C1 segment of cervical spinal cord (tissue), 14 donors: ENCODE data around the gene FREM1.

ENCODE experiments used
- DNase-seq, 14 donors: peaks; one replicate each; lab custom pipeline; 2025; lab: John Stamatoyannopoulos, UW

Gene FREM1

DNA sequence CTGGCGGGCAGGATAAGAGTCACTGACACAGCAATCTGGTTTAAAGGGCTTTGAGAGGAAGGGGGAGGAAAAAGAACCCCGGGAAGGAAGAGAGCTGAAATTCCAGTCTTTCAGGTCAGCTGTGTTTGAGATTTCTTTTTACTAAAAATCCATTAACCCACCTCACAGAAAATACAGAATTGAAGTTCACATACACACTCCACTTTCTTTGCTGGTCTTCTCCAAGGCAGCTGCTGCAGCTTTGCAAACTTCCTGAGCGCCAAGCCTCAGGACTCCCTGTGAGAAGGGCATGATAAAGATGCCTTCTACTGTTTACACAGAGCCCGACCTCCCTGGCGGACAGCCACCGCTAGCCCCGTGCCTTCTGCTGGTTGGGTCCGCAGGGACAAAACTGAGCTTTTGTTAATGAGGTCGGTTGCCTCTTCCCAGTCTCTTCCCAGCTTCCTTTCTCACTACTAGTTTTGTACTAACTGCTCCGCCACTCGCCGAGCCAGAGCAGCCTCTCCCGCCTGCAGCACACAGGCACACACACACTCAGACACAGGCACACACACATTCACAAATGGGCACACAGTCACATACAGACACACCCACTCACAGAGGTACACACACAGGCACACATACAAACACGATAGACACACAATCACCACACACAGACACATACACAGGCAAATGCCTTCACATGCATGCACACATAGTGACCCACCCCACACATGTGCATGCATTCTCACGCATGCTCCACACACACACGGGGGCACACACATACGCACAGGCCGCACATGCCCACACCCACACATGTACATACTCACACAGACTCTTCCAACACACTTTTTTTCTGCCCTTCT, at the start of gene FREM1:
TSS of gene FREM1 (minus strand) at position 468 of the 845 bp plus-strand sequence. CDS start 41,451 bp downstream, outside the sequence.
- peak in 9 of 14 donors; percentile 5 to 86 (median 24) for DNase-seq

DNA sequence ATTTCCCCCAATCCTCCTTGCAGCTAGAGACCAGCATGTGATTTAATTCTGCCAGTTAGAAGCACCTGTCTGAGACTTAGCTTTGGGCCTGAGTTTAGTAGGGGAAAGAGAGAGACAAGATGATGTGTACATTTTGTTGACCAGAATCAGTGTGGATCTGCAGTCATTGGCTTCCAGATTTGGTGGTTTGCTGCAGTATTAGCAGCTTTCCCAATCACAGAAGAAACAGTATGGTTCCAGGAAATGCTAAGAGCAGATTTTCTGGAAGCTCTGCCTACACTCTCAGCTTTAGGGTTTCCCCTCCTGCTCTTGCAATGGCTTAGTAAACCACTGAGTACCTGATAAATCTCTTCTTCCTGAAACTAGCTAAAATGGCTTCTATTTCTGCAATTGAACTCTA, 48.8 kb upstream of the FREM1 start:
- no peak for DNase-seq

DNA sequence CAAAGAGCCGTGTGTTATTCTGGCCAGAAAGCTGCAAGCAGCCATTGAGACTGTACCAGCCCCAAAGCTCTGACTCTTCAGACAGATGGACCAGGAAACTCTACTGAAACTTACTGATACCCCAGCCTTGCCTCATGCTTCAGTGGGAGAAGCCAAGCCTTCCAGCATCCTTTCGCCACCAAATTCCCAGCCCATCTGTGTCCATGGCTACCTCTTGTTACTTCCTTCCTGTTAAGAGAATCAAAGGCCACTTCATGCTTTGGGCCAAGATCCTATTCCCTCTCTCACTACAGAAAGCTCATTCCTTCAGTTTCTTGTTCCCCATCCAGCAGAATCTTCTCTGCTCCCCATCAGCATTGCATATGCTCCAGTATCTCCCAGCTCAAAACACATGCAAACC, 46.9 kb upstream of the FREM1 start:
- DNase-seq: no peak

DNA sequence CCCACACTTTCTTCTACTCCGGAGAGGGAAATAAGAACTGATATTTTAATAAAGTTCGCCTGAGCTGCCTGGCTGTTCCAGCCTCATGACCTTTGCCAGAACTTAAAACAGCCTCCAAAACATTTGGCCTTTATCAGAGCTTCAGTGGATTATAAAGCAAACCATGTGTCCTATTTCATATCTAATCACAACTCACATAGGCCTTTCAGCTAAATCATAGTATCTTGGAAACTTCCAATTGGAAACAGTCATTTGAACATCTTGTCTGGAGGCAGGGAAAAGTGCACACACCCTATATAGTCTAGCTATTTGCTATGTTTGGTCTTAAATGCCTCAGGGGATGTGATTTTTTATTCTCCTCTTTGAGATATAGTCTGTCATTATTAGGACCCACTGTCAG, 46.0 kb upstream of the FREM1 start:
- DNase-seq: no peak

- no peak for DNase-seq
These were observed 35.1 kb upstream of the FREM1 start for GRCh38 chr9:14945351-14945750.

DNA sequence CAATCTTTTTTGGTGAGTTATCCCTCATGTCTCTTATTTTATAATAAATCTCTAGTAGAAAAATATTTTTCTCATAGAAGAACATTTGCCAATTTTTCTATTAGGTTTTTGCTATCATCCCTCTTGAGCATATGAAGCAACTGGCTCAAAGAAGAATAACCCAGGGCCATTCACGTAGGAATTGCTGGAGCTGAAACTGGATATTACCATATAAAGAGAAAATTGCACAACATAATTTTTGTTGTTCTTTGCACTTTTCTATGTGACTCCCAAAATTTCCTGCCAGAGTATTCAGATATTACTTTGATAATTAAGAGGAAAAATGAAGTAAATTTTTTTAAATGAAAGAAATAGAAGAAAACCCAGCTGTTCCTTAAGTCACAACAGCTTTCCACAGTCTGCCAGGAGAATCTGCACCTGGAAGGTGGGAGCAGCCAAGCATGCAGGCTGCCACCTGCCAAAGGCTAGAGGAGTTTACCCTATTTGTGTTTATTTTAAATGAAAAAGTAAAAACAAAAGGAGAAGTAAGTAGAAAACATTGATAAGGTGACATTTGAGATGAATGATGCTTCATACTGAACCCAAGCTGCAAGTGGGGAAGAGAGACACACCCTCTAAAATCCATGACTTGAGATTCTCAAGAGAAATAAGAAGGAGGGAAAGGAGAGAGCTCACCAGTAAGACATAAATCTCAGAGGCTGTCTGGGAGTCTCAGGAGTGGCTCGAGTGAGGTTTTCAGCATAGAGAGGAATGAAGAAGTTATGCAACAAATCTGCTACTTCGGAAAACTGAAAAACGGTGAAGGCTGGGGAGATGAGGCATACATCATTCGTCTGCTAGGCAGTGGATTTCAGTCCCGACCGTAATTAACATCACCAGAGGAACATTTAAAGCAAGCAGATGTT, 31.5 kb upstream of the FREM1 start:
- DNase-seq: no peak

DNA sequence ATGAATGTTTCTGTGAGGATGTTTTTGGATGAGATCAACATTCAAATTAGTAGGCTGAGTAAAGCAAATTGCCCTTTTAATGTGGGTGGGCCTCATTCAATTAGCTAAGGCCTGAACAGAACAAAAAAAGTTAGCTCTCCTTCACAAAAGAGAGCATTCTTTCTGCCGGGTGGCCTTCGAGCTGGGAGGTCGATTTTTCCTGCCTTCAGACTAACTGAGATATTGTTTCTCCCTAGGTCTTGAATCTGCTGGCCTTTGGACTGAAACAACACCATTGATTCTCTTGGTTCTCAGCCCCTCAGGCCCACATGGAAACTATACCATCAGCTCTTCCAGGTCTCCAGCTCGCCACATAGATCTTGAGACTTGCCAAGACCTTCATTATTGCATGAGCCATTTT, 29.1 kb upstream of the FREM1 start:
- DNase-seq: no peak

- DNase-seq: no peak
These were observed 27.0 kb upstream of the FREM1 start for GRCh38 chr9:14937216-14937615.

DNA sequence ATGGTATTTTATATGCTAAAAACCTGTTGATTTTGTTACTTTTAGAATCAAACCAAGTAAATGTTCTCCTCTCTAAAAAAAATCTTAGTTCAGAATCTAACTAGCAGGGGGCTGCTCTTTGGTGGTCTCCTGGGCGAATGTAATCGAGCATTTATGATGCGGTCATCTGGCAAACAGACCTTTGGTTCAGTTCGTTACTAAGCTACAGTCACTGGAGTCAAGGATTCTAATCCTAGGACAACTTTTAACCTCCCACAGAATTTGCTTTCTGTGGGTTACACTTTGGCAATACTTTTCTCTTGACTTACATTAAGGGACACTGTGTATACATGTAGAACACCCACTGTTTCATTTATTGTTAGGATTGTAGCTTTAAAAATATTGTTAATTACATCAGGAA, 26.3 kb upstream of the FREM1 start:
- DNase-seq: no peak

GRCh38 chr9:14935964-14936363, 25.7 kb upstream of the FREM1 start:
- no peak for DNase-seq

- peak in 1 of 14 donors; percentile 80 for DNase-seq
These were observed 25.0 kb upstream of the FREM1 start for GRCh38 chr9:14935106-14935751.

DNA sequence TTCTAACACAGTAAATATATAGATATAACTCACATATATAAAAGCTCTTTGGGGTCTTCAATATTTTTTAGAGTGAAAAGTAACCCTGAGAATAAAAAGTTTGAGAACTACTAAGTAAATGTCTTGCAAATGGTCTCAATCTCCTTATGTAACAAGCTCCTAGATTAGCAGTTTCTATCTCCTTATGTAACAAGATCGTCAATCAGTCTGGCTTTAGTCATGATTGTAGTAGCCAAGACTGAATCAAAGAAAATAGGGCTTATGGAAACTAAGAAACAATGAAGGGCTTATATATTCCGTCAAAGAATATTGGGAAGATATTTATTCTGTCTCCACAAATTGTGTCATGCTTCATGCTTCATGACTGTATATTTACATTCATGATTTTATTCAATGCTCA, 22.4 kb upstream of the FREM1 start:
- no peak for DNase-seq

- no peak for DNase-seq
These were observed 22.0 kb upstream of the FREM1 start for GRCh38 chr9:14932231-14932630.

- DNase-seq: no peak
These were observed 16.9 kb upstream of the FREM1 start for GRCh38 chr9:14926941-14927624.

- no peak for DNase-seq
These were observed 14.3 kb upstream of the FREM1 start for GRCh38 chr9:14924230-14925219.

GRCh38 chr9:14923701-14924100, 13.5 kb upstream of the FREM1 start:
- no peak for DNase-seq

- peak in 1 of 14 donors; percentile 7 for DNase-seq
These were observed 10.6 kb upstream of the FREM1 start for GRCh38 chr9:14920805-14921204.

GRCh38 chr9:14913366-14913765, 3.1 kb upstream of the FREM1 start:
- no peak for DNase-seq

- no peak for DNase-seq
These were observed 2.6 kb upstream of the FREM1 start for GRCh38 chr9:14912859-14913258.

DNA sequence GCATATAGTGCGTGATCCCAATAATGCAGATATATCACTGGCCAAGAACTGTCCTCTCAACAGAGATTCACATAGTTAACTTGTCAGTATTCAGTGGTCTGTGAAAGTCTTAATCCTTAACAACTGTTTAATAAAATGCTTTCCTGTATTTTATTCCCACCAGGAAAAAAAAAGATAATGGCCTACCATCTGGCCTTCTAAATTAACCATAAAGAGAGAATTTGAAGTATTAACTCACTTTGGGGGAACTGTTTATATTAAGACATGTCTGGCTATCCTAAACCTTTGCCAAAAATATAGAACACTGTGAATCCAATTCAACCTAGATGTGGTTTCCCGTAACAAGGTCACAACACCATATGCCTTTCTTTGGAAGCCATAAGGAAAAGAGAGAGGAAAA, 818 bp upstream of the FREM1 start:
- DNase-seq: peak in 1 of 14 donors; percentile 75
